Neural cell (in vitro differentiated cells): ENCODE data around the gene WDR37. TPM values are rescaled to one million over a fixed set of nuclear protein-coding genes. Genes with fewer than 3 reads are reported as not detected.

Experiments
- H2AFZ ChIP-seq: fragments of 200-600, 300-800 bp; sonication (generic), shearing (Covaris generic); 2 replicates; pipeline ENCODE4 v1.6.0; 2014; ENCODE audit warnings: low read depth, mild to moderate bottlenecking, antibody characterized with exemption, low read length, moderate library complexity
- H3F3A ChIP-seq: fragments of 200-600 bp; shearing (Covaris generic); 2 replicates; pipeline ENCODE4 v1.6.1; 2016; ENCODE audit warnings: mild to moderate bottlenecking, moderate library complexity, mixed read lengths, antibody characterized with exemption, low read length; ENCODE audit not compliant: insufficient read depth, poor library complexity, severe bottlenecking
- H3K27ac ChIP-seq: fragments of 200-600, 300-800 bp; sonication (generic), shearing (Covaris generic); 2 replicates; pipeline ENCODE4 v1.5.1; 2014; ENCODE audit warnings: mild to moderate bottlenecking, low read length, moderate library complexity
- H3K27me3 ChIP-seq: fragments of 300-800, 200-600 bp; sonication (generic), shearing (Covaris generic); 2 replicates; pipeline ENCODE4 v1.6.0; 2014; ENCODE audit warnings: mild to moderate bottlenecking, low read depth, low read length, moderate library complexity; ENCODE audit not compliant: insufficient read depth
- H3K36me3 ChIP-seq: fragments of 300-800, 200-600 bp; sonication (generic), shearing (Covaris generic); 2 replicates; pipeline ENCODE4 v1.5.1; 2014; ENCODE audit warnings: mild to moderate bottlenecking, antibody characterized with exemption, low read length, moderate library complexity; ENCODE audit not compliant: insufficient read depth
- H3K4me2 ChIP-seq: fragments of 300-800, 200-600 bp; sonication (generic), shearing (Covaris generic); 2 replicates; pipeline ENCODE4 v1.6.0; 2014; ENCODE audit warnings: mild to moderate bottlenecking, low read length
- H3K4me3 ChIP-seq: fragments of 300-800, 200-600 bp; sonication (generic), shearing (Covaris generic); 2 replicates; pipeline ENCODE4 v1.5.1; 2014; ENCODE audit warnings: mild to moderate bottlenecking, low read length, moderate library complexity
- H3K79me2 ChIP-seq: fragments of 200-600 bp; shearing (Covaris generic); replicated peaks from 2 replicates; pipeline ENCODE4 v1.6.0; 2014; ENCODE audit warnings: mild to moderate bottlenecking, low read length, moderate library complexity; ENCODE audit not compliant: insufficient read depth
- H3K9ac ChIP-seq: fragments of 300-800, 200-600 bp; sonication (generic), shearing (Covaris generic); 2 replicates; pipeline ENCODE4 v1.6.1; 2016; ENCODE audit warnings: mild to moderate bottlenecking, low read length, mixed read lengths
- H3K9me2 ChIP-seq: fragments of 200-600 bp; shearing (Covaris generic); 2 replicates; pipeline ENCODE4 v1.6.1; 2016; ENCODE audit warnings: mild to moderate bottlenecking, low read length, mixed read lengths; ENCODE audit not compliant: insufficient read depth
- H3K9me3 ChIP-seq: fragments of 200-600, 300-800 bp; sonication (generic), shearing (Covaris generic); 2 replicates; pipeline ENCODE4 v1.6.1; 2016; ENCODE audit warnings: mild to moderate bottlenecking, mixed run types, low read length, moderate library complexity, mixed read lengths
- H4K20me1 ChIP-seq: fragments of 200-600 bp; shearing (Covaris generic); 2 replicates; pipeline ENCODE4 v1.6.1; 2016; ENCODE audit warnings: mild to moderate bottlenecking, mixed run types; ENCODE audit not compliant: insufficient read depth
- EP300 ChIP-seq: fragments of 450-650 bp; conservative IDR thresholded peaks from 2 replicates; pipeline ENCODE4 v1.6.1; 2014; ENCODE audit warnings: antibody characterized with exemption, mild to moderate bottlenecking, moderate library complexity; ENCODE audit not compliant: poor library complexity, severe bottlenecking
- EZH2 ChIP-seq: fragments of 200-600, 300-800 bp; shearing (Covaris generic), sonication (generic); IDR thresholded peaks from 2 replicates; pipeline ENCODE4 v1.6.1; 2014; ENCODE audit warnings: antibody characterized with exemption, low read length, borderline replicate concordance, mild to moderate bottlenecking; ENCODE audit not compliant: insufficient read depth, poor library complexity, severe bottlenecking
- MXI1 ChIP-seq: fragments of 450-650 bp; conservative IDR thresholded peaks from 2 replicates; pipeline ENCODE4 v1.6.1; 2014; ENCODE audit warnings: antibody characterized with exemption, mild to moderate bottlenecking; ENCODE audit not compliant: poor library complexity, severe bottlenecking
- POLR2AphosphoS5 ChIP-seq: IDR thresholded peaks from 2 replicates; pipeline ENCODE4 v1.6.1; 2012
- RAD21 ChIP-seq: fragments of 450-650 bp; conservative IDR thresholded peaks from 2 replicates; pipeline ENCODE4 v1.6.1; 2014; ENCODE audit warnings: antibody characterized with exemption, mild to moderate bottlenecking, moderate library complexity
- SMC3 ChIP-seq: fragments of 450-650 bp; conservative IDR thresholded peaks from 2 replicates; pipeline ENCODE4 v1.6.1; 2014; ENCODE audit warnings: antibody characterized with exemption, mild to moderate bottlenecking, moderate library complexity; ENCODE audit not compliant: poor library complexity
- TAF1 ChIP-seq: IDR thresholded peaks from 2 replicates; pipeline ENCODE4 v1.6.1; 2012; ENCODE audit warnings: low read depth
- polyA plus RNA-seq: library from polyadenylated mRNA; depleted of rRNA; stranded (reverse); fragments of >200 nt; gene quantifications from 2 replicates; pipeline ENCODE4 v1.2.3, GENCODE V29; 2014
- TF ChIP-seq, protein P1 (sequence below): fragments of 450-650 bp; IDR thresholded peaks from 2 replicates; pipeline ENCODE4 v1.5.1; 2014; ENCODE audit warnings: antibody characterized with exemption, mild to moderate bottlenecking, moderate library complexity; ENCODE audit not compliant: poor library complexity, severe bottlenecking
- TF ChIP-seq, protein P2 (sequence below): IDR thresholded peaks from 2 replicates; pipeline ENCODE4 v1.6.1; 2012; ENCODE audit warnings: borderline replicate concordance

WDR37 gene
- polyA plus RNA-seq, 1 donor from 2014 or later: 32.3 TPM

DNA sequence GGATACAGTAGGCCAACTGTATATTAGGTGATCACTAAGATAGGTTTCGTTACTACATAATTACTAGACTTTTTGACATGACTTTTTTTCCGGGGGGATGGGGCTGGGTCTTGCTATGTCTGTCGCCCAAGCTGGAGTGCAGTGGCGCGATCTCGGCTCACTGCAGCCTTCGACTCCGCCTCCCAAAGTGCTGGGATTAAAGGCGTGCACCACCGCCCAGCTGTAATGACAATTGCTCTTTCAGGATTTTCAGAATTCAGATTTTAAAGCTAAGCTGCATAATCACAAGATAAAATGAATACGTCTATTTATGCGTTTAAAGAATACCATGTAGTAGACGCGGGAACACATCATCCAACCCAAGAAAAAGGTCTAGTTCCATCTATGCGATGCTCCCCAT, 8.2 kb upstream of the WDR37 start:
- peaks cover 8% of the 10 kb centered on the region for H3F3A ChIP-seq
- H2AFZ ChIP-seq: peak overlapping the region; percentile 42
- H3K9ac ChIP-seq: peak overlapping the region; percentile 96
- H3K4me3 ChIP-seq: peak overlapping the region; percentile 81
- peaks cover 74% of the 10 kb centered on the region for H3K79me2 ChIP-seq
- H3K4me2 ChIP-seq: peak overlapping the region; percentile 96
- no peaks in the 10 kb centered on the region for H3K9me3 ChIP-seq
- no peaks in the 10 kb centered on the region for H3K36me3 ChIP-seq
- H3K27ac ChIP-seq: peak overlapping the region; percentile 99
- H3K9me2 ChIP-seq: no peaks in the 10 kb centered on the region
- TF ChIP-seq TAF1: no peak
- TF ChIP-seq, protein P1, sequence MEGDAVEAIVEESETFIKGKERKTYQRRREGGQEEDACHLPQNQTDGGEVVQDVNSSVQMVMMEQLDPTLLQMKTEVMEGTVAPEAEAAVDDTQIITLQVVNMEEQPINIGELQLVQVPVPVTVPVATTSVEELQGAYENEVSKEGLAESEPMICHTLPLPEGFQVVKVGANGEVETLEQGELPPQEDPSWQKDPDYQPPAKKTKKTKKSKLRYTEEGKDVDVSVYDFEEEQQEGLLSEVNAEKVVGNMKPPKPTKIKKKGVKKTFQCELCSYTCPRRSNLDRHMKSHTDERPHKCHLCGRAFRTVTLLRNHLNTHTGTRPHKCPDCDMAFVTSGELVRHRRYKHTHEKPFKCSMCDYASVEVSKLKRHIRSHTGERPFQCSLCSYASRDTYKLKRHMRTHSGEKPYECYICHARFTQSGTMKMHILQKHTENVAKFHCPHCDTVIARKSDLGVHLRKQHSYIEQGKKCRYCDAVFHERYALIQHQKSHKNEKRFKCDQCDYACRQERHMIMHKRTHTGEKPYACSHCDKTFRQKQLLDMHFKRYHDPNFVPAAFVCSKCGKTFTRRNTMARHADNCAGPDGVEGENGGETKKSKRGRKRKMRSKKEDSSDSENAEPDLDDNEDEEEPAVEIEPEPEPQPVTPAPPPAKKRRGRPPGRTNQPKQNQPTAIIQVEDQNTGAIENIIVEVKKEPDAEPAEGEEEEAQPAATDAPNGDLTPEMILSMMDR: no peak
- no peak for TF ChIP-seq EP300
- no peak for TF ChIP-seq SMC3
- no peak for TF ChIP-seq POLR2AphosphoS5
- TF ChIP-seq, protein P2, sequence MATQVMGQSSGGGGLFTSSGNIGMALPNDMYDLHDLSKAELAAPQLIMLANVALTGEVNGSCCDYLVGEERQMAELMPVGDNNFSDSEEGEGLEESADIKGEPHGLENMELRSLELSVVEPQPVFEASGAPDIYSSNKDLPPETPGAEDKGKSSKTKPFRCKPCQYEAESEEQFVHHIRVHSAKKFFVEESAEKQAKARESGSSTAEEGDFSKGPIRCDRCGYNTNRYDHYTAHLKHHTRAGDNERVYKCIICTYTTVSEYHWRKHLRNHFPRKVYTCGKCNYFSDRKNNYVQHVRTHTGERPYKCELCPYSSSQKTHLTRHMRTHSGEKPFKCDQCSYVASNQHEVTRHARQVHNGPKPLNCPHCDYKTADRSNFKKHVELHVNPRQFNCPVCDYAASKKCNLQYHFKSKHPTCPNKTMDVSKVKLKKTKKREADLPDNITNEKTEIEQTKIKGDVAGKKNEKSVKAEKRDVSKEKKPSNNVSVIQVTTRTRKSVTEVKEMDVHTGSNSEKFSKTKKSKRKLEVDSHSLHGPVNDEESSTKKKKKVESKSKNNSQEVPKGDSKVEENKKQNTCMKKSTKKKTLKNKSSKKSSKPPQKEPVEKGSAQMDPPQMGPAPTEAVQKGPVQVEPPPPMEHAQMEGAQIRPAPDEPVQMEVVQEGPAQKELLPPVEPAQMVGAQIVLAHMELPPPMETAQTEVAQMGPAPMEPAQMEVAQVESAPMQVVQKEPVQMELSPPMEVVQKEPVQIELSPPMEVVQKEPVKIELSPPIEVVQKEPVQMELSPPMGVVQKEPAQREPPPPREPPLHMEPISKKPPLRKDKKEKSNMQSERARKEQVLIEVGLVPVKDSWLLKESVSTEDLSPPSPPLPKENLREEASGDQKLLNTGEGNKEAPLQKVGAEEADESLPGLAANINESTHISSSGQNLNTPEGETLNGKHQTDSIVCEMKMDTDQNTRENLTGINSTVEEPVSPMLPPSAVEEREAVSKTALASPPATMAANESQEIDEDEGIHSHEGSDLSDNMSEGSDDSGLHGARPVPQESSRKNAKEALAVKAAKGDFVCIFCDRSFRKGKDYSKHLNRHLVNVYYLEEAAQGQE: no peak
- no peak for TF ChIP-seq EZH2
- TF ChIP-seq RAD21: no peak
- TF ChIP-seq MXI1: no peak
- peaks cover 20% of the 10 kb centered on the region for H4K20me1 ChIP-seq
- no peaks in the 10 kb centered on the region for H3K27me3 ChIP-seq

DNA sequence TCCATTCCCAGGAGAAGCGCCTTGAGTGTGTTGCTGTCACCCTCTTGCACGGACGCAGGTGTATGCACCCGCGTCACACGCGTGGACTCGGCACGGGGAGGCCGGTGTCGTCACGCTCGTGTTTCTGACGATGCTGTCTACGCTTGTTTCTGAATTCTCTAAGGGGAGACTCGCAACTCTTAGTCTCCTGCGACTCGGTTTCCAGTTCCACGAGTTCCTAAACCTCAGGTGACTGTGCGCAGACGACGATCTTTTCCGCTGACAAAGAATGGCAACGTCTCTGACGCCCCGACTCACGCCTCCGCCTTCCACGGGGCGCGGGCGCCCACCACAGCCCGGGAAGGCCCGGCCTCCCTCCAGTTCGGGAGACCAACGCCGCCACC, 7.8 kb upstream of the WDR37 start:
- peaks cover 74% of the 10 kb centered on the region for H3K79me2 ChIP-seq
- H4K20me1 ChIP-seq: peaks cover 19% of the 10 kb centered on the region
- no peaks in the 10 kb centered on the region for H3K27me3 ChIP-seq
- TF ChIP-seq RAD21: no peak
- peak; percentile 62 for TF ChIP-seq MXI1
- TF ChIP-seq SMC3: no peak
- TF ChIP-seq POLR2AphosphoS5: no peak
- TF ChIP-seq EZH2: no peak
- peak overlapping the region; percentile 42 for H2AFZ ChIP-seq
- H3K9me2 ChIP-seq: no peaks in the 10 kb centered on the region
- H3K9me3 ChIP-seq: no peaks in the 10 kb centered on the region
- H3K9ac ChIP-seq: peak overlapping the region; percentile 96
- H3K36me3 ChIP-seq: no peaks in the 10 kb centered on the region
- H3K4me3 ChIP-seq: peak overlapping the region; percentile 81
- peaks cover 8% of the 10 kb centered on the region for H3F3A ChIP-seq
- H3K4me2 ChIP-seq: peak overlapping the region; percentile 96
- peak overlapping the region; percentile 99 for H3K27ac ChIP-seq
